Measurements from ENCODE around the gene ARHGAP42.

DNA sequence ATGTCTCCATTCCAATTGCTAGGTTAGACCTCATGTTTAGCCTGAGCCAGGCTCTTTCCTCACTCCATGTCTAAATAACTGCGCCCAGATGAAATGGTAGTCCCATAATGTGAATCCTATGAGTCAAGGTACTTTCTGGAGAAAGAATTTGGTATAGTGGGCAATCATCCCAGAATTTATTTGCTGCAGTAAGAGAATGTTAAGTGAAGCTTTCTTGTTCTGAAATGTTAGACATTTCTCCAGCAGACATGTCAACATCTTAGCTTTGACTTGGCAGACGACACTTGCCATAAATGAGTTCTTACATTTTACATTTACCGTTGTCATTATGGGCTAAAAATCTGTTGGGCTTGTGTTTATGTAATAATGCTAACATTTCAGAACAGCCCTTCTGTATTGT, 277.3 kb downstream of the ARHGAP42 start:
- TF ChIP-seq, protein P1, sequence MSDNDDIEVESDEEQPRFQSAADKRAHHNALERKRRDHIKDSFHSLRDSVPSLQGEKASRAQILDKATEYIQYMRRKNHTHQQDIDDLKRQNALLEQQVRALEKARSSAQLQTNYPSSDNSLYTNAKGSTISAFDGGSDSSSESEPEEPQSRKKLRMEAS (IDR thresholded peaks at IDR 0.05): no peak
- no peak for TF ChIP-seq EZH2 (conservative IDR thresholded peaks at IDR 0.05; ENCODE audit: low read depth, low read length)
- no peak for TF ChIP-seq TCF12 (IDR thresholded peaks at IDR 0.05)
- no peak for TF ChIP-seq TCF12 (CRISPR knock-in tag; IDR thresholded peaks at IDR 0.05)

Data from HepG2 (cell line).